ENCODE results near the gene PLXNA1. TPM values are rescaled to one million over a fixed set of nuclear protein-coding genes. Genes with fewer than 3 reads are reported as not detected.

PLXNA1 gene
- total RNA-seq, 1 donor from 2014 or later: 34.7 TPM

- Mint-ChIP-seq H3K4me3 (peak overlapping the region; percentile 75), H3K27me3 (ENCODE audit: insufficient read depth, low read depth) (no peaks in the 10 kb centered on the region), H3K9me3 (no peaks in the 10 kb centered on the region), H3K4me1 (peaks cover 34% of the 10 kb centered on the region), H3K36me3 (peaks cover 10% of the 10 kb centered on the region), H3K27ac (no peak overlapping the region)
- H3K36me3 ChIP-seq: no peaks in the 10 kb centered on the region
- H3K79me2 ChIP-seq (ENCODE audit: low read depth): no peaks in the 10 kb centered on the region
- no peaks in the 10 kb centered on the region for H3K27me3 ChIP-seq
- H3K4me1 ChIP-seq: no peaks in the 10 kb centered on the region
- no peak overlapping the region for H3K4me3 ChIP-seq
- no peak overlapping the region for H3K9ac ChIP-seq
- peaks cover 41% of the 10 kb centered on the region for H4K20me1 ChIP-seq (ENCODE audit: low read depth)
- H2AFZ ChIP-seq (replicated peaks): no peak overlapping the region
- no peak overlapping the region for H3K4me2 ChIP-seq
- no peak overlapping the region for H3K27ac ChIP-seq
- no peaks in the 10 kb centered on the region for H3K9me3 ChIP-seq (ENCODE audit: low read depth)
- no peaks in the 10 kb centered on the region for H3F3A ChIP-seq (ENCODE audit: low read depth)
- no peak for TF ChIP-seq EZH2phosphoT487 (IDR thresholded peaks at IDR 0.05)
- no peak for TF ChIP-seq CTCF (IDR thresholded peaks at IDR 0.05)
- no peak for TF ChIP-seq EZH2 (IDR thresholded peaks at IDR 0.05)
- DNase-seq (ENCODE audit: low spot score): no peak
Measured at GRCh38 chr3:127013758-127014535, 31.0 kb downstream of the PLXNA1 start.

GRCh38 chr3:127014536-127015281 is 31.8 kb downstream of the PLXNA1 start:
- Histone ChIP-seq H3K9ac (no peak overlapping the region), H3F3A (ENCODE audit: low read depth) (no peaks in the 10 kb centered on the region), H3K4me3 (no peak overlapping the region), H3K27ac (no peak overlapping the region), H3K36me3 (no peaks in the 10 kb centered on the region), H2AFZ (replicated peaks) (no peak overlapping the region), H3K9me3 (ENCODE audit: low read depth) (no peaks in the 10 kb centered on the region), H3K4me2 (no peak overlapping the region), H3K27me3 (no peaks in the 10 kb centered on the region), H3K79me2 (ENCODE audit: low read depth) (no peaks in the 10 kb centered on the region), H4K20me1 (ENCODE audit: low read depth) (peaks cover 35% of the 10 kb centered on the region), H3K4me1 (no peaks in the 10 kb centered on the region)
- Mint-ChIP-seq H3K36me3 (peaks cover 10% of the 10 kb centered on the region), H3K4me3 (peak overlapping the region; percentile 35), H3K9me3 (no peaks in the 10 kb centered on the region), H3K27me3 (ENCODE audit: insufficient read depth, low read depth) (no peaks in the 10 kb centered on the region), H3K4me1 (peaks cover 29% of the 10 kb centered on the region), H3K27ac (peak overlapping the region; percentile 91)
- TF ChIP-seq CTCF (IDR thresholded peaks at IDR 0.05) (no peak), EZH2 (IDR thresholded peaks at IDR 0.05) (no peak), EZH2phosphoT487 (IDR thresholded peaks at IDR 0.05) (no peak)
- no peak for DNase-seq (ENCODE audit: low spot score)

- Mint-ChIP-seq H3K36me3 (peaks cover 7% of the 10 kb centered on the region), H3K4me1 (peaks cover 25% of the 10 kb centered on the region), H3K27ac (no peak overlapping the region), H3K9me3 (no peaks in the 10 kb centered on the region), H3K27me3 (ENCODE audit: insufficient read depth, low read depth) (no peaks in the 10 kb centered on the region), H3K4me3 (peak overlapping the region; percentile 35)
- DNase-seq (ENCODE audit: low spot score): peak; percentile 59
- no peak overlapping the region for H3K4me2 ChIP-seq
- H3K36me3 ChIP-seq: no peaks in the 10 kb centered on the region
- TF ChIP-seq EZH2 (IDR thresholded peaks at IDR 0.05) (no peak), CTCF (IDR thresholded peaks at IDR 0.05) (no peak), EZH2phosphoT487 (IDR thresholded peaks at IDR 0.05) (no peak)
- no peaks in the 10 kb centered on the region for H3K79me2 ChIP-seq (ENCODE audit: low read depth)
- H3K9me3 ChIP-seq (ENCODE audit: low read depth): no peaks in the 10 kb centered on the region
- H4K20me1 ChIP-seq (ENCODE audit: low read depth): peaks cover 34% of the 10 kb centered on the region
- no peak overlapping the region for H2AFZ ChIP-seq (replicated peaks)
- no peaks in the 10 kb centered on the region for H3K4me1 ChIP-seq
- no peak overlapping the region for H3K4me3 ChIP-seq
- no peaks in the 10 kb centered on the region for H3F3A ChIP-seq (ENCODE audit: low read depth)
- H3K27ac ChIP-seq: no peak overlapping the region
- H3K9ac ChIP-seq: no peak overlapping the region
- H3K27me3 ChIP-seq: no peaks in the 10 kb centered on the region
Measured at GRCh38 chr3:127015282-127016042, 32.5 kb downstream of the PLXNA1 start.

All from neural progenitor cell (in vitro differentiated cells).